ENCODE measurements around the gene ECPAS.

GRCh38 chr9:111454751-111455150, 29.4 kb downstream of the ECPAS start:
- TF ChIP-seq CTCF (IDR thresholded peaks at IDR 0.05; ENCODE audit: poor library complexity): no peak
- no peak for TF ChIP-seq EZH2phosphoT487 (IDR thresholded peaks at IDR 0.05; ENCODE audit: low read depth, severe bottlenecking, unreplicated experiment)
- no peak for TF ChIP-seq EZH2 (IDR thresholded peaks at IDR 0.05; ENCODE audit: borderline replicate concordance)
